Small intestine (tissue), 7 donors: ENCODE results near the gene OR12D3. TPM values are rescaled to one million over a fixed set of nuclear protein-coding genes. Genes with fewer than 3 reads are reported as not detected.

ENCODE experiments used
- DNase-seq, 2 donors: peaks; one replicate each; pipeline versions ENCODE4 v3.0.0 to v3.0.0-alpha.2; 2013
- FAIRE-seq: peaks from 2 replicates; lab custom pipeline; 2012; peaks lifted over from hg19 to GRCh38; lab: Jason Lieb, UNC
- H3K27ac ChIP-seq, 3 donors: one replicate each; pipeline ENCODE4 v1.5.1; 2013; ENCODE audit warnings: low read length in 2 of 3, mild to moderate bottlenecking in 2 of 3, control low read depth in 1 of 3, inconsistent platforms in 1 of 3, low read depth in 1 of 3, moderate library complexity in 1 of 3
- H3K27me3 ChIP-seq, 3 donors: one replicate each; pipeline ENCODE4 v1.6.1; 2013; ENCODE audit warnings: low read length in 3 of 3, inconsistent platforms in 1 of 3; ENCODE audit not compliant: control insufficient read depth in 3 of 3, insufficient read depth in 3 of 3
- H3K36me3 ChIP-seq, 3 donors: one replicate each; pipeline ENCODE4 v1.6.1; 2013; ENCODE audit warnings: low read length in 3 of 3, inconsistent platforms in 1 of 3, low read depth in 1 of 3, mild to moderate bottlenecking in 1 of 3, moderate library complexity in 1 of 3; ENCODE audit not compliant: control insufficient read depth in 3 of 3, insufficient read depth in 2 of 3
- H3K4me1 ChIP-seq, 3 donors: one replicate each; pipeline ENCODE4 v1.6.1; 2013; ENCODE audit warnings: low read length in 2 of 3, inconsistent platforms in 1 of 3, low read depth in 1 of 3, mild to moderate bottlenecking in 1 of 3, moderate library complexity in 1 of 3; ENCODE audit not compliant: control insufficient read depth in 3 of 3, insufficient read depth in 2 of 3
- H3K4me3 ChIP-seq, 3 donors: one replicate each; pipeline ENCODE4 v1.5.1; 2013; ENCODE audit warnings: low read length in 3 of 3, control low read depth in 1 of 3, inconsistent platforms in 1 of 3, low read depth in 1 of 3, mild to moderate bottlenecking in 1 of 3, moderate library complexity in 1 of 3
- H3K9me3 ChIP-seq, 2 donors: one replicate each; pipeline ENCODE4 v1.6.1; 2013; ENCODE audit warnings: low read depth in 1 of 2, low read length in 1 of 2; ENCODE audit not compliant: control insufficient read depth in 2 of 2, insufficient read depth in 1 of 2
- WGBS, 3 donors: extraction: QIAGEN DNeasy Blood & Tissue Kit; methylation state at CpG; one replicate each; pipeline ENCODE4 v1.1.7; 2013; 5-methylcytosine and 5-hydroxymethylcytosine counted together
- polyA plus RNA-seq, 4 donors: library from polyadenylated mRNA; stranded (reverse) in 3 of 4; unstranded in 1 of 4; fragments of 200-250 nt in 3 of 4; fragments of 120-200 nt in 1 of 4; gene quantifications; one replicate each; pipeline versions ENCODE4 v1.2.1 to v1.2.3, GENCODE V29; 2013
- donor health status: healthy with polysubstance abuse.
- donor health status: control.
- donor health status: control.
- donor health status: Bipolar disorder and iron deficiency.
- donor health status: healthy.

OR12D3 gene
- polyA plus RNA-seq, 4 donors, result not detected

- DNase-seq (no peak), FAIRE-seq (no peak)
- Histone ChIP-seq H3K36me3 (no peaks in the 10 kb centered on the region), H3K4me3 (no peak overlapping the region), H3K4me1 (no peaks in the 10 kb centered on the region), H3K27me3 (no peaks in the 10 kb centered on the region), H3K9me3 (no peaks in the 10 kb centered on the region), H3K27ac (no peak overlapping the region)
- WGBS, 3 donors, result 39 to 61% (median 42%) methylated on average over 4 of the region's 4 CpGs
These were observed 49.3 kb downstream of the OR12D3 start for GRCh38 chr6:29325777-29326176.

Other genes starting within 250 kb of the OR12D3 start
- gene OR2J2, start 204.4 kb downstream of the OR12D3 start, polyA plus RNA-seq, result not detected
- gene OR14J1, start 73.6 kb downstream of the OR12D3 start, polyA plus RNA-seq, result under 1 TPM in 1 of 4 donors, not detected in 3; under 0.01 TPM
- not detected for gene OR5V1, start 6.4 kb downstream of the OR12D3 start, polyA plus RNA-seq
- not detected for gene OR12D2, start 20.3 kb upstream of the OR12D3 start, polyA plus RNA-seq
- gene OR12D1, start 39.6 kb upstream of the OR12D3 start, polyA plus RNA-seq, result not detected
- not detected for gene OR10C1, start 64.0 kb upstream of the OR12D3 start, polyA plus RNA-seq
- gene OR11A1, start 81.8 kb upstream of the OR12D3 start, polyA plus RNA-seq, result not detected
- gene OR2H1, start 81.9 kb upstream of the OR12D3 start, polyA plus RNA-seq, result not detected
- gene MAS1L, start 112.7 kb upstream of the OR12D3 start, polyA plus RNA-seq, result not detected
- 10 to 100 TPM in 2 of 4 donors, 1 to 10 TPM in 1, not detected in 1; 4.6 to 20.0 (median 17.0) TPM for gene UBD, start 184.4 kb upstream of the OR12D3 start, polyA plus RNA-seq
- gene OR2H2, start 209.8 kb upstream of the OR12D3 start, polyA plus RNA-seq, result not detected